ENCODE results near the gene PRKACA.

Gene PRKACA

DNA sequence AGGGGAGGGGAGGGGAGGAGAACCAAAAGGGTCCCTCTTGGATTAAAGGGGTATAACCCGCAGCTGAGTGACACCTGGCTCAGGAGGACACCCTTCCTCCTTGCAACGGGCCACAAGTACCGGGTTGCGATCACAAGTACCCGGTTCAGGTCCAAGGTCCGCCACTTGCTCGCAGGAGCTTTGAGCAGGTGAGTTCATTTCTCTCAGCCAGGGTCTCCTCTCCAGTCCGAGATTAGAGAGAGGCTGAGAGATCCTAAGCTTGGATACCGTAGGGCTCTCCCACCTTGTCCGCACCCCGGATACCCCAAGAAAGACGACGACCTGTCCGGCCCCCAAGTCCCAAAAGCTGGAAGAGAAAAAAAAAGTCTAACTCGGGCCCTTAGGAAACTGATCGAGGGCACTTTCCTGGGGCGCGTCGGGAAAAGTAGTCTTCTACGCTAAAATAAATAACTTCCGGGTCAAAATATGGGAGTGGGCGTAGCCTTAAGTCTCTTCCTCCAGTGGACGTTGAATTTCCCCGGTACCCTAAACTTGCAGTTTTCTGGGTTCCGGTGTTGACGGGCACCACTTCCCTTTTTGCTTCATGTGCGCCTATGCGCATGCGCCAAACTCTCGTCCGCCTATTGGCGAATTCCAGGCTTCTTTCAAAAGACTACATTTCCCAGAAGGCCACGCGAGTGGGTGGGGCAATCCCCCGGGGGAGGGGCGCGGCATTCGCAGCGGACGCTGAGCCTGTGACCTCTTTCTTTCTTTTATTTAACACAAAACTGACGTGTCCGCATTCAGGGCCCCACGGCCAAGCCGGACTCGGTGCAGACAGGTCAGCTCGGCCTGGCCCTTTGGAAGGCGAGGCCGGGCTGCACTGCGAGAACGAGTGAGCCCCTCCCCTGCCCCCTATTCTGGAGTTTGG lies 36.4 kb downstream of the PRKACA start:
- Mint-ChIP-seq H3K9me3 (no peaks in the 10 kb centered on the region), H3K4me3 (peak overlapping the region; percentile 96), H3K27ac (peak overlapping the region; percentile 90), H3K4me1 (peaks cover 5% of the 10 kb centered on the region), H3K36me3 (peaks cover 5% of the 10 kb centered on the region), H3K27me3 (no peaks in the 10 kb centered on the region)
- ATAC-seq, result peak; percentile 96

DNA sequence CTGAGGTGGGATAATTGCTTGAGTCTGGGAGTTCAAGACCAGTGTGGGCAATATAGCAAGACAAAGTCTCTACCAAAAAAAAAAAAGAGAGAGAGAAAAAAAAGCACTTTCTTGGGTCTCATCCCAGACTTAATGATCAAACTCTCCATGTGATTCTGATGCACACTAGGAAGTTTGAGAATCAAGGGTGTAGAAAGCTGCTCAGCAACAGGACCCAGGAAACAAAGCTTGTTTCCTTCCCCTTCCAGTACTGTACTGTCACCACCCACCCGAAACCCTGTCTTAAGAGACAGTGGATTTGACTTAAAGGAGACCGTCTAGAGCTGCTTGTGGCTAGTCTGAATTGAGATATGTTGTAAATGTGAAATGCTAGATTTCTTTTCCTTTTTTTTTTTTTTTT lies 39.2 kb downstream of the PRKACA start:
- Mint-ChIP-seq H3K27ac (no peak overlapping the region), H3K36me3 (no peaks in the 10 kb centered on the region), H3K27me3 (no peaks in the 10 kb centered on the region), H3K4me3 (no peak overlapping the region), H3K4me1 (peaks cover 22% of the 10 kb centered on the region), H3K9me3 (no peaks in the 10 kb centered on the region)
- ATAC-seq, result no peak

DNA sequence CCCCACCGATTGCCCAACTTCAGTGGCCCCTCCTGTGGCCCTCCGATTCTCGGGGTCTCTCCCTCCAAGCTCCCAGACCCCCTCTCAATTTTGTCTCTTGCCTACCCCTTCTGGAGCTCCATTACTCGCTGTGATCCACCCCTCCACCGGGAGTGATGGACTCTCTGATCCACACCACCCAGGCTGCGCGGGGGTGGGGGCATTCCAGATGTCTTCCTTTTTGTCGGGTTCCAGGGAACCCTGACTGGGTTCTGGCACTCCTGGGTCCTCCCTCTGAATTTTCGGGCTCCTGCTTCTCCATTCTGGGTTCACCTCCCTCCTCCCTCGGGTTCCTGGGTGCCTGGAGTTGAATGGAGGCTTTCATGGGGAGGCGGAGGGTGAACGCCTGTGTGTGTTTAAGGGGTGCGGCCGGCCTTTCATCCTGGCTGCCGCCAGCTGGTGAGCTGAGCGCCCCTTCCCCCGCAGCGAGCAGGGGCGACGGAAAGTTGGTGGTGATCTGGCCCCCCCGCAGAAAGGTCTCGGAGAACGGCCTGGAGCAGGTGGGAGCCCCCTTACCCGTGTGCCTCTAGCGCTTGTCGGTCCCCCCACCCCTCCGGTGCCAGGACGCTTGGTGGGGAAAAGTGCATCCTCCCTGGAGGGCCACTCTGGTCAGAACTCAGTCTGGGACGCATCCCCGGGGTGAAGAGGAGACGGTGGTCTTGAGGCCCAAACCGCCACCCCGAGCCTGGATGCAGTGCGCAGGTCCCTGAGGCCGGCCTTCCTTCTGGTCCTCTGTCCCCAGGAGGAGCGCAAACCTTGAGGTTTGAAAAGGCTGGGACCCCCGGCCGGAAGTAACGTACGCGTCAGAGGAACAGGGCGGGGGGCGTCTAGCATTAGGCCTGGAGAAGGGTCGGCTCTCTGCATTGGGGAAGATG lies 43.4 kb downstream of the PRKACA start:
- peak; percentile 1 for ATAC-seq
- peaks cover 24% of the 10 kb centered on the region for H3K4me1 Mint-ChIP-seq
- no peaks in the 10 kb centered on the region for H3K36me3 Mint-ChIP-seq
- H3K27me3 Mint-ChIP-seq, result no peaks in the 10 kb centered on the region
- H3K9me3 Mint-ChIP-seq, result no peaks in the 10 kb centered on the region
- H3K4me3 Mint-ChIP-seq, result peak overlapping the region; percentile 84
- peak overlapping the region; percentile 73 for H3K27ac Mint-ChIP-seq

DNA sequence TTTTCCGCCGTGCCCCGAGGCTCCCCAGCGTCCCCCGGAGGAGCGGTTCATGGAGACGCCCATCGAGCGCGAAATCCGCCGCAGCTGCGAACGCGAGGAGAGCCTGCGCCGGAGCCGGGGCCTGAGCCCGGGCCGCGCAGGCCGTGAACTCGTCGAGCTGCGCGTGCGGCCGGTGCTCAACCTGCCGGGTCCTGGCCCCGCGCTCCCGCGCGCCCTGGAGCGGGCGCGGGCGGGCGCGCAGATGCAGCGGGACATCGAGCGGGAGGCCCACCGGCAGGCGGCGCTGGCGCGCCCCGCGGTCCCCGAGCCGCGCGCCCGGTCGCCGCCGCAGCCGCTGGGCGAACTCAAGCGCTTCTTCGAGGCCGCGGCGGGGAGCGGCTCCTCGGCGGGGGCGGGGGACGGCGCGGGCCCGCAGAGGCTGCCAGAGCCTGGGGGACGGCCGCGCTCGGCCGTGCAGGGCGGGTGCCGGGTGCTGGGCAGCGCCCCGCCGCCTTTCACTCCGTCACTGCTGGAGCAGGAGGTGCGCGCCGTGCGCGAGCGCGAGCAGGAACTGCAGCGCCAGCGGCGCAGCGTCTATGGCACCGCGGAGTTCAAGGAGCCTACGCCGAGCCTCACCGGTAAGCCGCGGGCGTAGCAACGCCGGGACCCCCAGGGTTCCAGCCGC lies 44.2 kb downstream of the PRKACA start:
- H3K9me3 Mint-ChIP-seq, result no peaks in the 10 kb centered on the region
- H3K4me3 Mint-ChIP-seq, result peak overlapping the region; percentile 84
- peak overlapping the region; percentile 73 for H3K27ac Mint-ChIP-seq
- peak; percentile 87 for ATAC-seq
- no peaks in the 10 kb centered on the region for H3K27me3 Mint-ChIP-seq
- no peaks in the 10 kb centered on the region for H3K36me3 Mint-ChIP-seq
- H3K4me1 Mint-ChIP-seq, result peaks cover 24% of the 10 kb centered on the region

DNA sequence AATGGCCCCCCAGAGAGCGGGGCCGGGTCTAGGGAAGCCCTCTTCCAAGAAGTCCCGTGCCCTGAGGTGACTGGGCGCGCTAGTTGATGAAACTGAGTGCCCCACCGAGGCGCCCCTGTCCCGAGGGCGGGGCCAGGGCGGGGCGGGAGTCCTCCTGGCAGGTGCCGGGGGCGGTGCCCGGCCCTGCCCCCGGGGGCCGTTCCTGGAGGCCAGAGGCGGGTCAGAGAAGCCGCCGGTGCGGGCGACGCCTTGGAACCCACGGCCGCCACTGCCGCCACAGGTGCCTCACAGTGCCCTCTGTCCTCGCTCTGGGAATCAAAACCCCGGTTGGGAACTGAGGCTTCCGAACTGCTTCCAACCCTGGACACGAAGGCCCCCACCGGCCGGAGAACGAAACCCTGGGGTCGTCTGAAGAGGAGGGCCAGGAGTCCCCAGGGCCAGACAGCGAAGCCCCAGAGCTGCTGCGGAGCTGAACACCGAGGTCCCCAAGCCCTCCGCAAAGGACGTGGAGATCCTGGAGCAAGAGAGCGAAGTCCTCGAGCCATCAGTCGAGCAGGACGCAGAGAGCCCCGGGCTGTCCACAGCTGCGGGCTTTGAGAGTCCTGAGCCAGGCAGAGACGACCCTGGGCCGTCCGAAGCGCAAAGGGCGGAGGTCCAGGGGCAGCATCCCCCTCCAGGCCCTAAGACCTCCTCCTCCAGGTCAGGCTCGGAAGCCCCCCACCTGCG lies 44.9 kb downstream of the PRKACA start, which contains the start of gene MISP3:
MISP3 (plus strand) TSS at position 252 of the 726 bp plus-strand sequence. CDS start 524 bp downstream, outside the sequence.
- Mint-ChIP-seq H3K4me3 (peak within 1 kb of the TSS; percentile 84), H3K27ac (peak within 1 kb of the TSS; percentile 73), H3K27me3 (no peaks in the 10 kb centered on the region), H3K36me3 (no peaks in the 10 kb centered on the region), H3K9me3 (no peaks in the 10 kb centered on the region), H3K4me1 (peaks cover 24% of the 10 kb centered on the region)
- peak; percentile 40 for ATAC-seq

DNA sequence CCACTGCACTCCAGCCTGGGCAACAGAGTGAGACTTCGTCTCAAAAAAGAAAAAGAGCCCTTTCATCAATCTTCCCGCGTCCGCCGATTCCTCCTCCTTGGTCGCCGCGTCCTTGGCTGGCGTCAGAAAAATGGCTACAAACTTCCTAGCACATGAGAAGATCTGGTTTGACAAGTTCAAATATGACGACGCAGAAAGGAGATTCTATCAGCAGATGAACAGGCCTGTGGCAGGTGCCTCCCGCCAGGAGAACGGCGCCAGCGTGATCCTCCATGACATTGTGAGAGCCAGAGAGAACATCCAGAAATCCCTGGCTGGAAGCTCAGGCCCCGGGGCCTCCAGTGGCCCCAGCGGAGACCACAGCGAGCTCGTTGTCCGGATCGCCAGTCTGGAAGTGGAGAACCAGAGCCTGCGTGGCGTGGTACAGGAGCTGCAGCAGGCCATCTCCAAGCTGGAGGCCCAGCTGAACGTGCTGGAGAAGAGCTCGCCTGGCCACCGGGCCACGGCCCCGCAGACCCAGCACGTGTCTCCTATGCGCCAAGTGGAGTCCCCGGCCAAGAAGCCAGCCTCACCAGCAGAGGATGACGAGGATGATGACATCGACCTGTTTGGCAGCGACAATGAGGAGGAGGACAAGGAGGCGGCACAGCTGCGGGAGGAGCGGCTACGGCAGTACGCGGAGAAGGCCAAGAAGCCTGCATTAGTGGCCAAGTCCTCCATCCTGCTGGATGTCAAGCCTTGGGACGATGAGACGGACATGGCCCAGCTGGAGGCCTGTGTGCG lies 47.1 kb downstream of the PRKACA start:
- Mint-ChIP-seq H3K4me3 (no peak overlapping the region), H3K27ac (no peak overlapping the region), H3K9me3 (no peaks in the 10 kb centered on the region), H3K27me3 (peaks cover 13% of the 10 kb centered on the region), H3K4me1 (peaks cover 33% of the 10 kb centered on the region), H3K36me3 (no peaks in the 10 kb centered on the region)
- no peak for ATAC-seq

DNA sequence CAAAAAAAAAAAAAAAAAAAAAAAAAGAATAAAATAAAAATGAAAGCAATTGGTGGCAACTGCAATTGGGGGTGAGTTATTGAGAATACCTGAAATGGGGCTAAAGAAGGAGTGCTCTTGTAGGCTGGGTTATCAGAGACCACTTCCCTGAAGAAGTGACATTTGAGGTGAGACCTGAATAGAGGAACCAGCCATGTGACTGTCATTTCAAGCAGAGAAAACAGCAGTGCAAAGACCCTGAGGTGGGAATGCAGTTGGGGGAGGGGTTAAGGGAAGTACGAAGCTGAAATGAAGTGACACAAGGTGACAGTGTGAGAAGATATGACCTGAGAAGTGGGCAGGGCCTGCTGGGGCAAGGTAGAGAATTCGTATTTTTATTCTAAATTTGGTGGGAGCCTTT lies 51.4 kb downstream of the PRKACA start:
- no peak for ATAC-seq
- H3K9me3 Mint-ChIP-seq, result no peaks in the 10 kb centered on the region
- H3K36me3 Mint-ChIP-seq, result no peaks in the 10 kb centered on the region
- H3K4me1 Mint-ChIP-seq, result peaks cover 9% of the 10 kb centered on the region
- no peak overlapping the region for H3K27ac Mint-ChIP-seq
- no peak overlapping the region for H3K4me3 Mint-ChIP-seq
- H3K27me3 Mint-ChIP-seq, result peaks cover 18% of the 10 kb centered on the region

DNA sequence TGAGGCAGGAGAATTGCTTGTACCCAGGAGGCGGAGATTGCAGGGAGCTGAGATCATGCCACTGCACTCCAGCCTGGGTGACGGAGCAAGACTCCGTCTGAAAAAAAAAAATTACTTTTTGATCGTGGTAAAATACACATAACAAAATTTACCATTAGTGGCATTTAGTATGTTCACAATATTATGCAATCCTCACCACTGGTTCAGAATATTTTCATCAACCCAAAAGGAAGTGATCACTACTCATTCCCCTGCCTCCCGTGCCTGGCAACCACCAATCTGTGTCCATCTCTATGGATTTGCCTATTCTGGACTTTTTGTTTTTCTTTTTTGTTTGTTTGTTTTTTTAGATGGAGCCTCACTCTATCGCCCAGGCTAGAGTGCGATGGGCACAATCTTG lies 54.5 kb downstream of the PRKACA start:
- H3K27me3 Mint-ChIP-seq, result peaks cover 47% of the 10 kb centered on the region
- no peaks in the 10 kb centered on the region for H3K9me3 Mint-ChIP-seq
- ATAC-seq, result no peak
- H3K4me1 Mint-ChIP-seq, result peaks cover 25% of the 10 kb centered on the region
- no peak overlapping the region for H3K27ac Mint-ChIP-seq
- no peaks in the 10 kb centered on the region for H3K36me3 Mint-ChIP-seq
- H3K4me3 Mint-ChIP-seq, result no peak overlapping the region

DNA sequence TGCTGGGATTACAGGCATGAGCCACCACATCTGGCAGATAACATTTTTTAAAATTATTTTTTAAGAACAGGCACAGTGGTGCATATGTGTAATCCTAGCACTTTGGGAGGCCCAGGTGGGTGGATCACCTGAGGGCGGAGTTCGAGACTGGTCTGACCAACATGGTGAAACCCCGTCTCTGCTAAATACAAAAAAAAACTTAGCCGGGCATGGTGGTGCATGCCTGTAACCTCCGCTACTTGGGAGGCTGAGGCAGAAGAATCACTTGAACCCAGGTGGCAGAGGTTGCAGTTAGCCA lies 55.1 kb downstream of the PRKACA start:
- Mint-ChIP-seq H3K36me3 (no peaks in the 10 kb centered on the region), H3K9me3 (no peaks in the 10 kb centered on the region), H3K4me3 (no peak overlapping the region), H3K4me1 (peaks cover 31% of the 10 kb centered on the region), H3K27ac (no peak overlapping the region), H3K27me3 (peaks cover 53% of the 10 kb centered on the region)
- ATAC-seq, result no peak

DNA sequence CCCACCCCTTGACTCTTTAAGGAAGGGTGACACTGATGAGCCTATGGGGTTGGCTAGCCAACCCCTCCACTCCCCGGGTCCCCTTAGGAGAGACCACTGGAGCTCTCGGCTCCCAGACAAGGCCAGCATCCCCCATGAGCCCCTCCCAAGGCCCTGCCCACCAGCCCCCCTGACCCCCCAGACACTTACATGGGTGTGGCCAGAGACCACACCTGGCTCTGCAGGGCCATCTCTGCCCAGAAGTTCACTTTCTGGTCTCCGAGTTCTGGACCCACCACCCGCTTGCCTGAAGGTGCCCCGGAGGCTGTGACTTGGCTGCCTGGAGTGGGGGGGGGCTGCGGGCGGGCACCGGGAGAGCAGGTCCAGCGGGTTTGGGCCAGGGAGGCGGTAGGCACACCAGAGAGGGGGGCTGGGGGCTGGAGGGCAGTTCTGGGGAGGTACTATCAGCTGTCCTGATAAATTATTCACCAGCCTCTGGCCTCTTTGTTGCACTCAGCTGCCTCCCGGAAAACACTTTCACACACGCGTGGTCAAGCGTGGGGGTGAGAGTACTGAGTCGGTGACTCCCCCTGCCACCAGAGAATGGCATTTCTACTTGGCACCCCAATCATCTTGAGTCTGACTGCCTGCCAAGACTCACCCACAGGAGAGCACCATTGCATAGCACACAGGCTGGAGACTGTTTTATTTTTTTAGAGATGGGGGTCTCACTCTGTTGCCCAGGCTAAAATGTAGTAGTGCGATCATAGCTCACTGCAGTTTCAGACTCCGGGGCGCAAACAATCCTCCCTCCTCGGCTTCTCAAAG lies 55.6 kb downstream of the PRKACA start, which contains the start of gene PALM3:
PALM3 (minus strand) TSS at position 326 of the 807 bp plus-strand sequence; CDS start at position 230, 96 bp downstream.
- Mint-ChIP-seq H3K27me3 (peaks cover 57% of the 10 kb centered on the region), H3K36me3 (no peaks in the 10 kb centered on the region), H3K27ac (no peak within 1 kb of the TSS), H3K4me3 (no peak within 1 kb of the TSS), H3K9me3 (no peaks in the 10 kb centered on the region), H3K4me1 (peaks cover 31% of the 10 kb centered on the region)
- peak; percentile 19 for ATAC-seq

DNA sequence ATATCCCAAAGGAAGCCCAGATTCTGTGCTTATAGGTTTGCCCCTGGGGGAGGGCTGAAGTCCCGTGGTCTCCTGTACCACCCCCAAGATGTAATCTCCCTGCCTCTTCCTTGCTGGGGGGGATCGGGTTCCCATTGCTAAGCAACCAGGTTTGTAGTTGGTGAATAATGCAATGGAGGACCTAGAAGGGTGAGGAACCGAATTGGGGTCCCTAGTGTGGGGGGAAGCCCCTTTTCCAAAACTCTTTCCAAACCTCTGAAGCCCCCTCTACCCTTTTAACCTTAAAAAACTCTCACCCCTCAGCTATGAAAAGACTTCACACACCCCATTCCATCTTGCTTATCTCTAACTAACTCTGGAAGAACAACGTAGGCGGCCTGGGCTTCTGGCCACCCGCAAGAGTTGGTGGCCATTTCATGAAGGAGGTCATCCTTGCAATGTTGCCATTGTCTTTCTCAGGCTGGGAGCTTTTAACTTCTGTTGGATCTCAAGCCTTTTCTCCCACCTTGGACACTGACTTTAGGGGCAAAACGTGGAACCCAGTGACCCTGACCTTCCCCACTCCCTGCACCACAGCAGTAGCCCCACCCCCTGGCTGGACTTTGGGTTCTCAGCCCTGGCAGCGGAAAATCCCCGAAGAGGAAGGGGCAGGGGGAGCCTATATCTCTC lies 56.3 kb downstream of the PRKACA start:
- no peak overlapping the region for H3K4me3 Mint-ChIP-seq
- no peak for ATAC-seq
- no peaks in the 10 kb centered on the region for H3K36me3 Mint-ChIP-seq
- H3K4me1 Mint-ChIP-seq, result peaks cover 26% of the 10 kb centered on the region
- H3K27ac Mint-ChIP-seq, result no peak overlapping the region
- peaks cover 55% of the 10 kb centered on the region for H3K27me3 Mint-ChIP-seq
- no peaks in the 10 kb centered on the region for H3K9me3 Mint-ChIP-seq

DNA sequence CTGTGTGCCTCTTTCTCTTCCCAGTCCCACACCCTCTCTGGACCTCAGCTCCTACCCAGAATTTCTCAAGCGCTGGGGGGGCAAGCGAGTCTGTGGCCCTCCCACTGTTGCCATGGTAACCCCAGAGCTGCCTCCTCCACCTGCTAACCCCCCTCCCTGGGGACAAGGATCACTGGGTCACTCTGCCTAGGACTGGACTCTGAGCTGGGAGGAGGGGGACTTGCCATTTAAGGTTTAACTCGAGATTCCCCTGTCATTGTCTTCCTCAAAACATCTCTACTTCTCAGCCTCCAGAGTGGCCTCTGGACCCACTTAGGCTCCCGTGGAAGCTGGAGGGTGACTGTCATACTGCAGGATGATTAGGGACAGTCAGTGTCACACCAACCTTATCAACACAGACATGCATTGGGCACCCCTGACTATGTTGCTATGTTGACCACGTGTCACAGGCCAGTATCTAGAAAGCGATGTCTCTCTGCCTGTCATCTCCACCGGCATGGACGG lies 57.9 kb downstream of the PRKACA start:
- H3K9me3 Mint-ChIP-seq, result no peaks in the 10 kb centered on the region
- H3K4me3 Mint-ChIP-seq, result no peak overlapping the region
- no peak overlapping the region for H3K27ac Mint-ChIP-seq
- H3K36me3 Mint-ChIP-seq, result no peaks in the 10 kb centered on the region
- peaks cover 22% of the 10 kb centered on the region for H3K4me1 Mint-ChIP-seq
- no peak for ATAC-seq
- H3K27me3 Mint-ChIP-seq, result peaks cover 50% of the 10 kb centered on the region

DNA sequence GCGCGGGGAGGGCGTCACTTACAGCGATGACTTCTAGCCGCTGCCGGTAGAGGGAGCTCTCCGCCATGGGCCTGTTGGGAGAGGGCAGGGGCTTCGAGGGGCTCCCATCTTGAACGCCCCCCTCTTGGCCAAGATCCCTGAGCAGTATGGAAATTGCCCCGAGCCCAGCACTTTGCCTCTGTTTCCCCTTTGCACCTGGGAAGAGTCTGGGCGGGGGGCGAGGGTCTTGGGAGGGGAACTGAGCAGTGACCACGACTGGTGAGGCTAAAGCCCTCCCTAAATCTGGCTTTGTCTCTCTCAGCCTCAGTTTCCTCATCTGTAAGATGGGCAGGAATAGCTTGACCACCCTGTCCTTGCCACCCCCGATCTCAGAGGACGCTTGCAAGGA lies 58.5 kb downstream of the PRKACA start:
- Mint-ChIP-seq H3K9me3 (no peaks in the 10 kb centered on the region), H3K4me1 (peaks cover 22% of the 10 kb centered on the region), H3K27me3 (peaks cover 50% of the 10 kb centered on the region), H3K36me3 (no peaks in the 10 kb centered on the region), H3K27ac (no peak overlapping the region), H3K4me3 (no peak overlapping the region)
- no peak for ATAC-seq
